Measurements from ENCODE around the gene P2RY4.
"Not testable (repeated sequence)": the region's sequence is repeated elsewhere in the genome, so short reads cannot be mapped to it uniquely, and the experiment has no call there.

The P2RY4 gene

DNA sequence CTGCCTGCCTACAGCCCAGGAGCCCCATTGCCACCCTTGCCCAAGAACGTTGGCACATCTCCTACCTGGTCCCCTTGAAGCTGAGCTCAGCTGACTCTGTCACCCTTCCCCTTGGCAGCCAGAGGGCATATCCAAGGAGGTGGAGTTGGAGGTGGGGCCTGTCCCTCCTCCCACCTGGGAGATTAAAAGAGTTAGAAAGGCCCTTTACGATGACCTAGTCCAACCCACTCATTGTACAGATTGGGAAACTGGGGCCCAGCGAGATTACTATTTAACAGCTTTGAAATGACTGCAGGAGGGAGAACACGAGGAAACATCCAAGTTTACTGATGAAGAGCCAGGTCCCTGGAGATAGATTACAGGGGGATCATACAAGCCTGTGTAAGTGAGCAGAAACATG is at the start of gene P2RY4:
TSS of gene P2RY4 (minus strand) at position 101 of the 400 bp plus-strand sequence. CDS start 580 bp downstream, outside the sequence.
- DNase-seq = no peak

GRCh38 chrX:70301716-70302115 is 41.7 kb upstream of the P2RY4 start:
- DNase-seq = no peak

DNA sequence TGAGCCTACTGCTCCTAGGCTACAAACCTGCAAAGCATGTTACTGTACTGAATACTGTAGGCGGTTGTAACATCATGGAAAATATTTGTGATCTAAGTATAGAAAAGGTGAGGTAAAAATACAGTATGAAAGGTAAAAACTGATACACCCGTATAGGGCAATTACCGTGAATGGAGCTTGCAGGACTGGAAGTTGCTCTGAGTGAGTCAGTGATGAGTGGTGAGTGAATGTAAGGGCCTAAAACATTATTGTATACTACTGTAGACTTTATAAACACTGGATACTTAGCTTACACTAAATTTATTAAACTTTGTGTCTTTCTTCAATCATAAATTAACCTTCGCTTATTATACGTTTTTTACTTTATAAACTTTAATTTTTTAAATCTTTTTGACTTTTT is 33.6 kb upstream of the P2RY4 start:
- DNase-seq = no peak

DNA sequence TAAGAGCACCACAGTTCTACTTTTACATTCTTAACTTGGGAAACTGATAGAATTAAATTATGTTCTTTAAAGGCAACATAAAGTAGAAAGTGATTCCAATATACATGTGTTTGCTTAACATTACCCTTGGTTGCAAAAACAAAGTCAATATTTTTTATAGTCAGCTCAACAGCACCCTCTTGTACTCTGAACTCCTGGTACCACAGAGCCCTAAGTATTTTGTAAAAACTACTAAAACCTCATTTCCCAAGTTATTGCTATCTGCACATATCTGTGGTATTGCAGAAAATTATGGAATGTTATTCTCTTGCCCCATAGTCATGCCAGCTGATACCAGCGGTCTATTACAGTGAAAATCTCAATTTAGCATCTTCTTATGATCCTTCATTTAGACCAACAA is 32.8 kb upstream of the P2RY4 start:
- no peak for DNase-seq

DNA sequence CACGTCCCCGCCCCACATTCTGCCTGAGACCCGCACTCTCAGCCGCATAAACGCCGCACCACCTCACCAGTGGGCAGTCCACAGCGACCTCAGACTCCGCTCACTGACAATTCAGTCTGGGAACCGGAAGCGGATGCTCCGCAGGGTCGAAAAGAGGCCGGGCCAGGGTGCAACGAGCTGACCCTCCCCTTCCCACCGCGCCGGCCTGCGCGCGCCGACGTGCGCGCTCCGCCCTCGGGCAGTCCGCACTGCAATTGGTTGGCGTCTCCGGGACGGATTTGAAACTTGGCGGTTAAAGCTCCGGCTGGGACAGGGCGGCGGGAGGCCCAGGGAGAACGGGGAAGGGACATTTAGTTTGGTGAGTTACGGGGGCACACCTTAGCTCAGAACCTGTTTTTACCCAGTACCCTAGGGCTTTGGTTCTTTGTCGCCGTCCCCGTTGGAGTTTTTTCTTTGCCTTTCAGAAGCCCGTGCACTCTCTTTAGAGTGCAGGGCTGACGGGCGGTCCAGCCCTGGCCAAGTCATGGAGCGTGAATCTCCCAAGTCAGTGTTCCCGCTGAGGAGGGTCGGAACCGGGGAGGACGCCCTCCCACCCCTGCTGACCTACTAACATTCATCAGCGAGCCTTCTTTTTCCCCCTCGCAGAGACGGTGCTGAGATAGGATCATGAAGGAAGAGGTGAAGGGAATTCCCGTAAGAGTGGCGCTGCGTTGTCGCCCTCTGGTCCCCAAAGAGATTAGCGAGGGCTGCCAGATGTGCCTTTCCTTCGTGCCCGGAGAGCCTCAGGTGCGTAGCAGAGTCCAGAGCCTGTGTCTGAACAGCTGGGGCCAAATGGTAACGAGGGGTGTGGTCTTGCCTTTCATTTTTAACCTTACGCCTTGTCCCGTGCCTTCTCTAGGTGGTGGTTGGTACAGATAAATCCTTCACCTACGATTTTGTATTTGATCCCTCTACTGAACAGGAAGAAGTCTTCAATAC is 30.1 kb upstream of the P2RY4 start, which contains the start of the genes KIF4A and PDZD11:
TSS of gene KIF4A (plus strand) at position 312 of the 978 bp plus-strand sequence. CDS start at position 667, 355 bp downstream.
TSS of gene PDZD11 (minus strand) at position 135 of the 978 bp plus-strand sequence. CDS start 586 bp downstream, outside the sequence.
- peak in 13 of 14 donors; percentile 10 to 75 (median 37) for DNase-seq

GRCh38 chrX:70289168-70289792 is 29.3 kb upstream of the P2RY4 start:
- no peak for DNase-seq

DNA sequence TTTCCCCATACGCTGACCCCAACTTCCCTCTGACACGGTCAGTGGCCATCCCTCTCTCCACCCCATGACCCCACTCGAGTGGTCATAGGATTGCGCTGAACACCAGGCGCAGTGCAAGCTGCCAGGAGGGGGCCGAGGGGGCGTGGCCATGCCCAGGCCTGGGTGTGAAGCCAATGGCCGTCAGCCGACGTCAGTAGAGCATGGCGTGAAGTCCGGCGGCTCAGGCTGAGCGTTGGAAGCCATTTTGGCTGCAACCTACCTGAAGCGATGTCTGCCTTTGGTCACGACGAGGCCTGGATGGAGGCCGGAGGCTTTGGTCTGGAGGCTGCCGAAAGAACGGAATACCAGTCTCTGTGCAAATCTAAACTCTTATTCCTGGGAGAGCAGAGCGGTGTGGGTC is 21.9 kb upstream of the P2RY4 start, which contains the start of gene RAB41:
TSS of gene RAB41 (plus strand) at position 222 of the 400 bp plus-strand sequence. CDS start at position 268, 46 bp downstream.
- no peak for DNase-seq

DNA sequence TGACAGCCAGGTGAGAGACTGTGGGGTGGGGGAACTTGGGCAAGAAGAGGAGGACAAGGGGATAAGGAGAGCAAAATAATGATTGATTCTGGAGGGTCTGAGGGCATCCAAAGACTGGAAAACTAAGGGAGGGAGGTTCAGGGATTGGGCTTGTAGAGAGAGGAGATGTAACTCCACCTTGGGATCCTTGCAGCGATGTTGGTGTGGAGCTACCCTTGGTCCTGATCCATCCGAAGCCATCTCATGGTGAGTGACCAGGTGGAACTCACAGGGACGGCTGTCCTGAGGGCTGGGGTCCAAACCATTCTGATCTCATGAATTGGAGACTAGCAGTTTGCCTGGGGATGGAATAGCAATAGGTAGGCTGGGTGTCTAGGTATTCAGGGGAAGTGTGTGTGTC is 20.6 kb upstream of the P2RY4 start:
- DNase-seq = no peak

GRCh38 chrX:70279081-70279480 is 19.1 kb upstream of the P2RY4 start:
- DNase-seq = no peak

- not testable (repeated sequence) for DNase-seq
Observed at GRCh38 chrX:70274029-70274428, 14.0 kb upstream of the P2RY4 start.

- DNase-seq = no peak
Observed at GRCh38 chrX:70268034-70268433, 8.0 kb upstream of the P2RY4 start, which contains the start of gene ARR3. Gene ARR3 (plus strand): TSS chrX:70268334. CDS start chrX:70269386, 1,052 bp downstream.

DNA sequence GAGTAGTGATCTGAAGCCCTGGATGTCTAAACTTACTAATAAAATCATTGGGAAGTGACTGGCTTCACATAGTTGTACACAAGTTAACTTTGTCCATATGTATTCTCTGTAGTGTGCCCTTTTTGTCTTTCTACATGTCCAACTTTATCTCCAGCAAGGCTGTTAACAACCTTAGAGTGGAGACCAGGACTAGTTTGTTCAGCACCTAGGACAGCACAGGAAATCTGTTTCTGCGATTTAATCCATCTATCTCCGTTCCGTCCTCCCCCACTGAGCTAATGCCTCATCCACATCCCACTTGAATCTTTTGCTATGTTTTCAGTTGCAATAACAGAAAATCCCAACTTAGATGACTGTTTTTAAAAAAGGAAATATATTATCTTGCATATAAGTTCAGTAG is 4.8 kb upstream of the P2RY4 start:
- no peak for DNase-seq

DNA sequence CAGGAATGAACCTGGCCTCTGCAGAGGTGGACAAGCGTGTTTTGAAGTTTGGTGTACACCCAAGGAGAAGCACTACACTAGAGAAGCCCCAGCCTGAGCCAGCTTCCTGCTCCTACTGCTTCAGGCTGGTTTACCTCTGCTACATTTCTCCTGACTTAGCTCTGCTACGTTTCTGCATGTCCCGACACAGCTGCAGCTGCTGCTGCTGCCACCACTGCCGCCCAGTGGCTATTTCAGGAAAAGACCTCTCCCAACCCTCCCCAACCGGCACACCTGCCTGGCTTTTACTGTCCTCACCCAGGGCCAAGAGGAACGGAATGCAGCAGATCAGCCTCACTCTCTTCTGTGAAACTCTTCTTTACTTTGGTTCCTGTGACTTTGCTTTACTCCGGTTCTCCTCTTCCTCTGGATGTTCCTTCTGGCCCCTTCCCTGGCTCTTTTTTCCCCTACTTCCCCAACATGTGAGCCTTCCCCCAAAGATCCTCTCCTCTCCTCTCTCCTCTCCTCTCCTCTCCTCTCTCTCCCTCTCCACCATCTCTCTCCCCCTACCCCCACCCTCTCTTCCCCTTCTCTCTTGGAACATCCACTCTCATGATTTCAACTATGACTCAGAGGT is 3.1 kb upstream of the P2RY4 start:
- peak in 1 of 14 donors; percentile 0 for DNase-seq

- DNase-seq = no peak
Observed at GRCh38 chrX:70257423-70258288, 2.3 kb downstream of the P2RY4 start.

GRCh38 chrX:70255452-70255851 is 4.6 kb downstream of the P2RY4 start:
- no peak for DNase-seq

DNA sequence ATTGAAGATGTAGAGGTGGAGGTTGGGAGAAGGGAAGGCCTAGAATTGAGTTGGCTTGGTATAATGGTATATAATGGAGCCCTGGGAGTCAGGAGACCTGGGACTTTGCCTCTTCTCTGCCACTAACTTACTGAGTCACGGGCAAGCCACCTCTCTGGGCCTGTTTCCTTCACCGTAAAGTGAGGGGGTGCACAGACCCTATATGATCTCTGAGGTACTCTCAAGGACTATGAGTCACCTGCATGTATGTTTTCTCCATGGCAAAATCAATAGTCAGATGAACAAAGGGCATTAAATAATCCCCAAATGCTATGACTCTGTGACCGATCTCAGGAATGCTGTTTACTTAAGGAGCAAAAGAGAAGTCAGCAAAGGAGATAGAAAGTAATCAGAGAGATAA is 5.1 kb downstream of the P2RY4 start:
- DNase-seq = no peak

GRCh38 chrX:70254063-70254400 is 6.0 kb downstream of the P2RY4 start:
- no peak for DNase-seq

- DNase-seq = no peak
Observed at GRCh38 chrX:70253377-70254062, 6.5 kb downstream of the P2RY4 start.

GRCh38 chrX:70252491-70252890 is 7.5 kb downstream of the P2RY4 start:
- DNase-seq = no peak

DNA sequence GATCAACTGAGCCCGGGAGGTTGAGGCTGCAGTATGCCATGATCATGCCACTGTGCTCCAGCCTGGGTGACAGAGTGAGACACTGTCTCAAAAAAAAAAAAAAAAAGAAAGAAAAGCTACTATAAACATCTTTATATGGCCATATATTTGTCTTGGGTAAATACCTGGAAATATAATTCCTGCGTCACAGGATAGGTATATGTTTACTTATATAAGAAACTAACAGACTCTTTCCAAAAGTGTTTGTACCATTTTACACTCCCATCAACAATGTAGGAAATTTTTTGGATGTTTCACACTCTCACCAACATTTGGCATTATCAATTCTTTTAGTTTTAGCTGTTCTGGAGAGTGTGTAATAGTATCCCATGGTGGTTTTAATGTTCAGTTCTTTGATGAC is 12.8 kb downstream of the P2RY4 start:
- DNase-seq = no peak

GRCh38 chrX:70244881-70245280 is 15.1 kb downstream of the P2RY4 start:
- DNase-seq = no peak

Measured in C1 segment of cervical spinal cord (tissue), 14 donors.